CD4-positive, alpha-beta T cell treated with Interleukin-4 for 1 hour (primary cell): ENCODE data around the gene CNTNAP2.
A peak's percentile ranks its signal among the peaks of the same experiment; 100 is the strongest.

Source experiments
- DNase-seq, 2 donors: peaks; one replicate each; pipeline ENCODE4 v3.0.0-alpha.2; 2020 to 2022

The CNTNAP2 gene

GRCh38 chr7:148201992-148202391 lies 2085.4 kb downstream of the CNTNAP2 start:
- no peak for DNase-seq

DNA sequence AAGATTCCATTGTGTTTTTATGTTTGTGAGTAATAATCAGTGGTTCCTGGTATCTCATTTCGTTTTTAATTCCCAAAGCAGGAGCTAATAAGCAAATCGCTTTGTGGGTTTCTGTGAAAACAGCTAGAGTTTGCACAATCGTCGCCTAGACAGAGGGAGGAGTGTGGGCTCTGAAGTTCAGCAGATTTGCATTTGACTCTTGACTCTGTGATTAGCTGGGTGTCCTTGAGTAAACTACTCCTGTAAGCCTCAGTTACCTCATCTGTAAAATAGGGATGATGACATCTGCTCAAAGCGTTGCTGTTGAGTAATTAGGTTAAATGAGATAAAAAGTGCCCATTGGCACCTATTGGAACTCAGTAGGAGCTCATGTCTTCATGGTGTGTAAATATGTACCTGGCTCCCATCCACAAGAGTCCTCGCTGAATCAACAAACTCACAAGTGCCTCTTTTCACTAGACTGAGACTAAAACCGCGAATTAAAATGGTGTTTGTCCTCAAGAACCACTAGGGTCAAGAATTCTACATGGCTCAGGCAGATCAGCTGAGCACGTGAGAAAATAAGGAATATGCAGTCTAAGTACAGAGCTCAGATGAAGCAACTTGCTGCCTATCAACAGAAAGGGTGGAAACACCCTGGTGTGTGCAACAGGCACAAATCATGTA lies 2088.2 kb downstream of the CNTNAP2 start:
- no peak for DNase-seq

DNA sequence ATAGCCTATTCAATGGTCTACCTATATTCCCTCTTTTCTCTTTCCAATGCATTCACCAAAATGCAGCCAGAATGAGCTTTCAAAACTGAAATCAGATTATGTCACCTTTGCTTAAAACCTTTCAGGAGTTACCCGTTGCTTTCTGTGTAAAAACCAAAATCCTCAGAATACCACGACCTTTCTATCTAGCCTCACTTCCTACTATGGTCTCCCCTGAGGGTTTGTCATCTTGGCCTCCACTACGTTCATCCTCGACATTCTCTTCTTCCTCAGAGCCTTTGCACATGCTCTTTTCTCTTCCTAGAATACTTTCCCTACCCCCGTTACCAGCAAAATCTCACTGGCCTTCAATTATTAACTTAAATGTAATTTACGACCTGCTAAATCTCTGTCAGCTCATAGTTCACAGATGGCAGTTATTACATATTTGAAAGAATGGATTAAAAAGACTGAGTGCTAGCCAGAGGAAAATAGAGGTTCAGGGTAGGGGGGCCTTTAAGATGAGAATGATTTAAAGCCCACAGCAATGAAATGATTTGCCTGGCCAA lies 2093.1 kb downstream of the CNTNAP2 start:
- DNase-seq: no peak

- no peak for DNase-seq
These were observed 2094.3 kb downstream of the CNTNAP2 start for GRCh38 chr7:148210804-148211325.

DNA sequence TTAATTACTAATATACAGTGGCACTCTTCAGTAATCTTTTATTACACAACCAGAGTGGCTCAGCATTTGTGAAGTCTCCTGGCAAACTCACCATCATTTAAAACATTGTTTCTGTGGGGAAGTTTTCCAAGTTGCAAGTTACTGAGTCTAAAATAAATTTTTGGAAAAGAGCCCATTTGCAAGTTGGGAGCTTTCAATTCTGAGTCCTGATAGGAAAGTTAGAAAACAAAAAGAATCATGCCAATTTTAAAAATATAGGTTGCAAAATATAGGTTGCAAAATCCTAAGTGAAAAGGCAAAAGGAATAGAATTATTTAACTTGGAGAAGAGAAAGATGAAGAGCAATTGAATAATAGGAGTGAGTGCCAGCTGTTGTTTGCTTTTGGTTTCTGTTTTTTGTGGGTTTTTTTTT lies 2095.1 kb downstream of the CNTNAP2 start:
- DNase-seq: no peak

DNA sequence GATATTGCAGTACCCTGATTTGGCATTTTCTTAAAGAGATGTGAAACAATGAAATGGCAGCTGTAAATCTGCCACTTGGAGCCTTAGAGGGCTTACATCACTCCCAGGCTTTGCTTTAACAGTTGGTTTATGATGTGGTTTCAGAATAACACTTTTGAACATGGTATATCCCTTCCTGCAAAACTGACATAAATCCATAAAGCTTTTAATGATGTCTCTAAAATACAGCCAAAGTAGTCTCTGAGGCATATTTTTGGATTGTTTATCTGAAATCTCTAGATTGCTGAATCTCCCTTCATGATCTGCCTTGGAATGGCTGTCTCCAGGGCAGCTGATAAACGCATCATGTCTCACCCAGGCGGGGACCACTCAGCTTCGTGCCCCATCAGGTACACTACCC lies 2096.1 kb downstream of the CNTNAP2 start:
- DNase-seq: no peak

GRCh38 chr7:148214101-148214500 lies 2097.5 kb downstream of the CNTNAP2 start:
- DNase-seq: no peak

DNA sequence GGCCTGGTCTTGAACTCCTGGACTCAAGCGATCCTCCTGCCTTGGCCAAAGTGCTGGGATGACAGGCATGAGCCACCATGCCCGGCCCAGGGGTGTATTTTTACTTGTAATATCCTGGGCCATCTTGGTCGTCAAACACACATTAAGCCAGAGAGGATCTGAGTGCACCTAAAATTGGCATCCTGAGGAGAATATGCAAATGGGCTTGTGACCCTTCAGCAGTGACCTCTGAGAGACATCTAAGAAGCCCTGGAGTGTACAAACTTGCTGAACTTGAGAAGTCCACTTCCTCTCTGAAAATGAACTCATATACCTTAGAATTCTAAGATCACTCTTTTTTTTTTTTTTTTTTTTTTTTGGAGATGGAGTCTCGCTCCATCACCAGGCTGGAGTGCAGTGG lies 2102.0 kb downstream of the CNTNAP2 start:
- no peak for DNase-seq

GRCh38 chr7:148222721-148223120 lies 2106.1 kb downstream of the CNTNAP2 start:
- no peak for DNase-seq

GRCh38 chr7:148223160-148223559 lies 2106.6 kb downstream of the CNTNAP2 start:
- no peak for DNase-seq

- DNase-seq: no peak
These were observed 2107.1 kb downstream of the CNTNAP2 start for GRCh38 chr7:148223738-148224137.

GRCh38 chr7:148230296-148230695 lies 2113.7 kb downstream of the CNTNAP2 start:
- no peak for DNase-seq

- DNase-seq: no peak
These were observed 2114.3 kb downstream of the CNTNAP2 start for GRCh38 chr7:148230883-148231282.

DNA sequence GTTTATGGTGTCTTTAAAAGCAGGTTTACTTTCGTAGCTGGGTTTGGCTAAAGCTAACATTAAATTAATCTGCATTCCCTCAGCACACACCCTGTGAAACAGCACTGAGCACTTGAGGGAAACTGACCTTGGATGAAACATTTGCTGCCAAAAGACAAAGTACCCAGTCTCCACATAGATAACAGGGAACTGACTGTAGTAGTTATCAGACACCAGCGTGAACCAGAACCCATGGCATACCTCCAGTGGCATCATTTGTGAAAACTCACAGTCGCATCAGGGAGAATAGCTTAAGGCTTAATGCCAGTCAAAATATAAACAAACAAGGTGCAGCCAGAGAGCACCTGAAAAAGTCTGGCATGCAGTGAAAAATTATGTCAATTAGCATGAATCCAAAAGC lies 2116.2 kb downstream of the CNTNAP2 start:
- DNase-seq: no peak

- DNase-seq: no peak
These were observed 2118.1 kb downstream of the CNTNAP2 start for GRCh38 chr7:148234715-148235114.

- DNase-seq: no peak
These were observed 2122.2 kb downstream of the CNTNAP2 start for GRCh38 chr7:148238761-148239325.

- DNase-seq: no peak
These were observed 2125.2 kb downstream of the CNTNAP2 start for GRCh38 chr7:148241700-148242293.

DNA sequence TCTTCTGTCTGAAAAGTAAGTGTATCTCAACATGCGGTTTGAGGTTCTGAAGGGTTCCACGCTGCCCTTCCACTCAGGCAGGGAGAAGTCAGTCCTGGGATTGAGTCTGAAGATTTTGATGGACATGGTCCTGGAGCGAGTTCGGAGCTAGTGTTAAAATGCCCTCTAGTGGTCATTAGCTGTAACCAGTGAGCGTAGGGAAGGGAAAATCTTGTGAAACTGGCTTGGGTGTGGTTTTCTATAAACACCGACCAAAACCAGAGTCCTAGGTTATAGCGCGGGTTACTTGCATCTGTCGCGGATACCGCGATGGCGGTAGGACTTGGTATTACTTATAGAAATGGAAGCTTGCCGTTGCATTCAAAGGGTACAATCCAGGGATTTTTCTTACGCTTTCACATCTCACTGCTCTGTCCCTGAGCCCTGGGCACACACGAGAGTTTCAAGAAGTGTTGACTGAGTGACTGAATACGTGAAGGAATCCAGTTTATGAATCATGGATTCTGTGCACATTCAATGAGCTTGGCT lies 2125.8 kb downstream of the CNTNAP2 start:
- DNase-seq: peak in 1 of 2 donors; percentile 10

- DNase-seq: no peak
These were observed 2128.8 kb downstream of the CNTNAP2 start for GRCh38 chr7:148245381-148245780.

DNA sequence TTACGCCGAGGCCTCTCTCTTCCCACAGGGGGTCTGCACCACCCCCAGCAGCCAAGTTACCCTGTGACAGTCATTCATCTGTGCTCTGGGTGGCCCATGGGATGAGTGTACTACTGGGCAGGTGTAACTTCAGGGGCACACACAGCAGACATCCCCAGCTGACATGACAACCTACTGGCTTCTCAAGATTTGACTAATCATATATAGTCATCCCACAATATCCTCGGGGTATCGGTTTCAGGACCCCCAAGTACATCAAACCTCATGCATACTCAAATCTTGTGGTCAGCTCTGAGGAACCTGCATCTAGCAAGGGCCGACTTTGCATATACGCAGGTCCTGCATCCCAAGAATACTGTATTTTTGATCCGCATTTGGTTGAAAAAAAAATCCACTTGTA lies 2137.0 kb downstream of the CNTNAP2 start:
- no peak for DNase-seq

DNA sequence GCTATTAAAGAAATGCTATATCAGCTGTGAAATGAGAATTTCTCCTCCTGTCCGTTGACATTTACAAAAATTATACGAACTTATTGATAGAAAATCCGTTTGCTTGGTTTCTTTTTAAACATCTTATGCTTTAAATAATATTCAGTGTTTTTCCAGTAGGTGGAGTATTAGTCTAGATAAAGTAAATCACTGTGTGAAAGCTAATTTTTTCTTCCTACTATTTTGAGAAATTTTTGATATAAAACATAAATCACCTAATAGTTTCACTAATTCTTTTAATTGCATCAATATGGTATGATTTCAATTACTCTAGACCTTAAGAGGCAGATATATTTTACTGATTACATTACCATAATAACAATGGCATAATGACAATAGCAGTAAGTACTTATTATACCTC lies 2138.7 kb downstream of the CNTNAP2 start:
- no peak for DNase-seq

DNA sequence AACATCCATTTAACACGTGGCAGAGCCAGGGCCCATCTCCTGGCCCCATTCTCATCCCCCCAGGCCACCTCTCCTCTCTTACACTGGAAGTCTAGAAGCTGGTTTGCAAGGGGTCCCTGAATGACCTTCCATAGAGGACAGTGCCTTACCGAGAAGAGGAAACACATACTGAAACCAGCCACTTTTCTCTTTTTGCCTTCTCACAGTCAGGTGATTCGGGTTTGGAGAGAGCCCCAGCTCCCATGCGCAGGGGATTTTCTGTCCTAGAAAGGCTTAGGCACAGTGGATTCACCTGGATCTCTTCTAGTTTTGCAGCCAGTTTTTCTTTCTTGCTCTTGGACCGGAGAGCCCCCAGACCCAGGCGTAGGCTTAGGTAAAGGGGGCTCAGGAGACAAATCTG lies 2139.8 kb downstream of the CNTNAP2 start:
- DNase-seq: no peak

DNA sequence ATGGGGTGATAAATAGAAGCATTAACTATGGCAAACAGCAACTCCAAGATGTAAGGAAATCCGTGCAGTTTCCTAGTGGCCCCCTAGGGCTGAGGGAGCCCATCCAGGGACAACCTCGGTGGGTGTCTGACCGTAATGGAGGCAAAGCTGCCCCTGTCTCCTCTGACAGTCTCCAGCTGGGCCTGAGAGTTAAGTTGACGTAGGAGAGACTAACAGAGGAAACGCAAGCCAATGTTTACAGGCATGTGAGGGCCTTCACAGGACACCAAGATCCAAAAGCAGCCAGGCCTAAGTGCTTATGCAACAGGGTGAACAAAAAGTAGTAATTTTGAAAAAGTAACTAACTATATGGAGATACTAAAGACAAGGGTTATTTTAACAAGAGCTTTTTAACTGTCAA lies 2144.0 kb downstream of the CNTNAP2 start:
- DNase-seq: no peak

DNA sequence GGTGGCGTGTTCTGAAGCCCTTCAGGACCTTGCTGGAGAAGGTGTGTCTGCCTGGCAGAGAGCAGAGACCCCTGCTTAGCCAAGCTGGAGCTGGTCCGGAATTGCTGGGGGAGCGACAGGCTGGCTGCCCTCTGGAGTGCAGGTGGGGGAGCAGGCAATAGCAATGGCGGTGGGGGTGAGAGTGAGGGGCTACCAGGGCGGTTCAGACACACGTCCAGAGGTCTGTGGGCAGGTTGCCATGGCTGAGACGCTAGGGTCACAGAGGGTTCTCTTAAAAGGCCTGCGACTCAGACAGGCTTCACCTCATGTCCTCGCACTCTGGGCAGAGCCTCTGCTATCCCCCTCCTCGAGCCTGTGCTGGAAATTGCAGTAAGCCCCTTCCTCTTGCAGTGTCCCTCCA lies 2144.9 kb downstream of the CNTNAP2 start:
- no peak for DNase-seq
